K562 (cell line): ENCODE measurements around the gene XAB2. TPM values are rescaled to one million over a fixed set of nuclear protein-coding genes. Genes with fewer than 3 reads are reported as not detected.

Experiments
- CREB1 ChIP-seq, 2 experiments: sonication (generic) in 1 of 2; formaldehyde crosslinking in 1 of 2; IDR thresholded peaks; 2 replicates each; pipeline versions ENCODE4 v1.6.1 to v1.8.0; 2012 to 2022; ENCODE audit warnings: inconsistent platforms in 1 of 2, mild to moderate bottlenecking in 1 of 2, missing genetic modification reagents in 1 of 2, moderate library complexity in 1 of 2
- DIDO1 ChIP-seq: fragments of 450-650 bp; IDR thresholded peaks from 2 replicates; pipeline ENCODE4 v1.6.1; 2016; ENCODE audit warnings: low read depth, missing biosample characterization, missing genetic modification characterization
- EHMT2 ChIP-seq: fragments of 450-650 bp; IDR thresholded peaks from 2 replicates; pipeline ENCODE4 v1.6.1; 2018; ENCODE audit warnings: antibody characterized with exemption
- FOSL1 ChIP-seq: fragments of 200-800 bp; sonication (Bioruptor generic); conservative IDR thresholded peaks from 2 replicates; pipeline ENCODE4 v1.6.1; 2016; ENCODE audit warnings: missing genetic modification characterization, missing compliant biosample characterization
- GABPA ChIP-seq: fragments of 200-800 bp; sonication (Bioruptor generic); conservative IDR thresholded peaks from 2 replicates; pipeline ENCODE4 v1.6.1; 2016; ENCODE audit warnings: low read depth, missing genetic modification characterization, missing compliant biosample characterization
- HDAC1 ChIP-seq, 2 experiments: fragments of 450-650 bp; IDR thresholded peaks; 2 replicates each; pipeline ENCODE4 v1.6.1; 2016 to 2017; ENCODE audit warnings: inconsistent platforms in 1 of 2, mild to moderate bottlenecking in 1 of 2, moderate library complexity in 1 of 2
- MTA3 ChIP-seq: fragments of 450-650 bp; formaldehyde crosslinking; IDR thresholded peaks from 2 replicates; pipeline ENCODE4 v1.6.1; 2017; ENCODE audit warnings: mild to moderate bottlenecking, borderline replicate concordance
- PHF20 ChIP-seq: fragments of 450-650 bp; IDR thresholded peaks from 2 replicates; pipeline ENCODE4 v1.6.1; 2018; ENCODE audit not compliant: partially characterized antibody
- PML ChIP-seq: IDR thresholded peaks from 2 replicates; pipeline ENCODE4 v1.6.1; 2012; ENCODE audit warnings: low read length, inconsistent platforms
- POLR2B ChIP-seq: fragments of 450-650 bp; IDR thresholded peaks from 2 replicates; pipeline ENCODE4 v1.6.1; 2018; ENCODE audit warnings: low read depth; ENCODE audit not compliant: partially characterized antibody
- PTTG1 ChIP-seq: fragments of 450-650 bp; IDR thresholded peaks from 2 replicates; pipeline ENCODE4 v1.6.1; 2016; ENCODE audit warnings: low read depth, mild to moderate bottlenecking, missing genetic modification characterization, missing compliant biosample characterization
- RBM25 ChIP-seq: fragments of 200-400 bp; formaldehyde crosslinking; IDR thresholded peaks from 2 replicates; pipeline ENCODE4 v1.6.1; 2018; ENCODE audit warnings: low read length, low read depth, moderate library complexity; ENCODE audit not compliant: severe bottlenecking
- SAFB2 ChIP-seq: fragments of 200-400 bp; formaldehyde crosslinking; IDR thresholded peaks from 2 replicates; pipeline ENCODE4 v1.6.1; 2018; ENCODE audit warnings: borderline replicate concordance, low read length, low read depth, moderate library complexity; ENCODE audit not compliant: severe bottlenecking
- SMARCA4 ChIP-seq: fragments of 450-650 bp; IDR thresholded peaks from 2 replicates; pipeline ENCODE4 v1.6.1; 2016
- SP1 ChIP-seq: sonication (generic); formaldehyde crosslinking; IDR thresholded peaks from 2 replicates; pipeline ENCODE4 v1.8.1; 2022; ENCODE audit warnings: mild to moderate bottlenecking, missing genetic modification reagents
- ZBTB1 ChIP-seq: sonication (generic); formaldehyde crosslinking; IDR thresholded peaks from 2 replicates; pipeline ENCODE4 v1.8.1; 2023; ENCODE audit warnings: missing genetic modification reagents, low read depth, mild to moderate bottlenecking, borderline replicate concordance
- ZFX ChIP-seq: sonication (generic); formaldehyde crosslinking; IDR thresholded peaks from 2 replicates; pipeline ENCODE4 v1.8.0; 2022; ENCODE audit warnings: mild to moderate bottlenecking, missing genetic modification reagents, moderate library complexity
- polyA plus RNA-seq, 8 experiments: library from polyadenylated mRNA; depleted of rRNA in 4 of 8; stranded (reverse) in 5 of 8; unstranded in 3 of 8; fragments of >200 nt; fragmentation: Nextera tagmentation in 2 of 8; fragmentation: Illumina TruSeq in 1 of 8; extraction: Ambion mirVana in 2 of 8; extraction: Trizol in 1 of 8; gene quantifications; 2 replicates each; pipeline versions ENCODE4 v1.2.1 to v1.2.3, GENCODE V29; 2011 to 2014; ENCODE audit warnings: inconsistent platforms in 1 of 8, missing spikeins in 1 of 8
- total RNA-seq, 7 experiments: library from RNA; depleted of rRNA in 6 of 7; stranded (reverse); fragments of >200 nt in 6 of 7; fragmentation: Illumina TruSeq in 2 of 7; extraction: Trizol in 2 of 7; gene quantifications; 2 replicates each; pipeline versions ENCODE4 v1.2.1 to v1.2.3, GENCODE V29; 2011 to 2021; ENCODE audit warnings: low replicate concordance in 1 of 7
- TF ChIP-seq, protein P1 (sequence below), 2 experiments: IDR thresholded peaks; 2 replicates each; pipeline ENCODE4 v1.6.1; 2011; ENCODE audit warnings: borderline replicate concordance in 1 of 2, control low read depth in 1 of 2, low read depth in 1 of 2, low read length in 1 of 2, mild to moderate bottlenecking in 1 of 2, mixed read lengths in 1 of 2, moderate library complexity in 1 of 2; ENCODE audit not compliant: insufficient read depth in 1 of 2, insufficient read length in 1 of 2, poor library complexity in 1 of 2, severe bottlenecking in 1 of 2; ENCODE audit errors: extremely low read depth in 1 of 2
- TF ChIP-seq, protein P2 (sequence below): fragments of 450-650 bp; IDR thresholded peaks from 2 replicates; pipeline ENCODE4 v1.6.1; 2016
- TF ChIP-seq, protein P3 (sequence below), 2 experiments: fragments of 450-650 bp; conservative IDR thresholded peaks; 2 replicates each; pipeline ENCODE4 v1.6.1; 2017; ENCODE audit warnings: mild to moderate bottlenecking in 2 of 2, moderate library complexity in 2 of 2

The XAB2 gene
- total and polyA plus RNA-seq, 9 of the 15 experiments (the other 6 are each of a cell fraction or from before 2014, with no cell fraction given) = 0.21 to 58.3 (median 20.0) TPM

DNA sequence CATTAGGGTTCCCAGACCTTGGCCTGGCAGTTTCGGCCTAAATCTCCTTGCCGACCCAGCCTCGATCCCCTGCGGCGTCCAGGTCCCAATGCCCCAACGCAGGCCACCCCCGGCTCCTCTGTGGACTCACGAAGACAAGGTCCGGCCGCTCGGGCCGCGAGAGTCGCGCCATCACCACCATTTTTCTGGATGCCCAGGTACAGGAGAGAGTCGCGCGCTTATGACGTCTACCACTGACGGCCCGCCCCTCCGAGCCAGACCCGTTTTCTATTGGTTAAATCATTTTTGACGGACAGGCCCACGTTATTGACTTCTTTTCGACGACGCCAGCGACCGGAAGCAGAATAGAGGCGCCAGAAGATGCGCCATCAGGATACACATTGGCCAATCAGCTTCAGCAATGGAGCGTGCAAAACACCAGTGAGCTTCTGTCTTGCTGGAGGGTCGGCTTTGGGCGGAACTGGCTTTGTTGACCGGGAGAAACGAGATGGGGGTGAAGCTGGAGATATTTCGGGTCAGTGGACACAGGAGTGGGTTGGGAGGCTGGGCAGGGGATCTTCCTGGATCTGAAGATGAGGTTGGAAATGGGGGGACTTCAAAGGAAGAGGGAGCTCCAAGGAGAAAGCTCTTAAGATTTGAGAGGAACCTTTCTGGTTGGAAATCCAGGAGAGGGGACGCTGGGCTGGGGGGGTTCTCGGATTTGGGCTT lies at the start of gene XAB2, which contains the start of gene PET100 (continued):
- TF ChIP-seq HDAC1 (IDR thresholded peaks at IDR 0.05) (peak in 1 of 2 experiments; percentile 94; a peak in 2 of 4 replicates), SAFB2 (no peak), PML (peak; percentile 17; the same call in 1 of the 2 replicates), GABPA (tag) (peak; percentile 96), RBM25 (peak; percentile 93), MTA3 (peak; percentile 69; the same call in 1 of the 2 replicates), DIDO1 (peak; percentile 89), CREB1 (IDR thresholded peaks at IDR 0.05) (peak; percentile 97), CREB1 (CRISPR knock-in tag; IDR thresholded peaks at IDR 0.05) (peak; percentile 98), ZFX (CRISPR knock-in tag) (peak; percentile 94), EHMT2 (no peak), PHF20 (peak; percentile 98), FOSL1 (tag) (no peak), POLR2B (peak; percentile 64), ZBTB1 (CRISPR knock-in tag) (no peak), SP1 (CRISPR knock-in tag) (peak; percentile 84), SMARCA4 (no peak), PTTG1 (tag) (no peak)
- TF ChIP-seq, protein P1, sequence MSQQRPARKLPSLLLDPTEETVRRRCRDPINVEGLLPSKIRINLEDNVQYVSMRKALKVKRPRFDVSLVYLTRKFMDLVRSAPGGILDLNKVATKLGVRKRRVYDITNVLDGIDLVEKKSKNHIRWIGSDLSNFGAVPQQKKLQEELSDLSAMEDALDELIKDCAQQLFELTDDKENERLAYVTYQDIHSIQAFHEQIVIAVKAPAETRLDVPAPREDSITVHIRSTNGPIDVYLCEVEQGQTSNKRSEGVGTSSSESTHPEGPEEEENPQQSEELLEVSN (IDR thresholded peaks at IDR 0.05; ENCODE audit: borderline replicate concordance in 1 of 2, extremely low read depth in 1 of 2, insufficient read depth in 1 of 2, insufficient read length in 1 of 2, low read depth in 1 of 2, low read length in 1 of 2, poor library complexity in 1 of 2, severe bottlenecking in 1 of 2) = peak; percentile 59 to 72
- TF ChIP-seq, protein P2, sequence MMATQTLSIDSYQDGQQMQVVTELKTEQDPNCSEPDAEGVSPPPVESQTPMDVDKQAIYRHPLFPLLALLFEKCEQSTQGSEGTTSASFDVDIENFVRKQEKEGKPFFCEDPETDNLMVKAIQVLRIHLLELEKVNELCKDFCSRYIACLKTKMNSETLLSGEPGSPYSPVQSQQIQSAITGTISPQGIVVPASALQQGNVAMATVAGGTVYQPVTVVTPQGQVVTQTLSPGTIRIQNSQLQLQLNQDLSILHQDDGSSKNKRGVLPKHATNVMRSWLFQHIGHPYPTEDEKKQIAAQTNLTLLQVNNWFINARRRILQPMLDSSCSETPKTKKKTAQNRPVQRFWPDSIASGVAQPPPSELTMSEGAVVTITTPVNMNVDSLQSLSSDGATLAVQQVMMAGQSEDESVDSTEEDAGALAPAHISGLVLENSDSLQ = peak; percentile 100
- TF ChIP-seq, protein P3, sequence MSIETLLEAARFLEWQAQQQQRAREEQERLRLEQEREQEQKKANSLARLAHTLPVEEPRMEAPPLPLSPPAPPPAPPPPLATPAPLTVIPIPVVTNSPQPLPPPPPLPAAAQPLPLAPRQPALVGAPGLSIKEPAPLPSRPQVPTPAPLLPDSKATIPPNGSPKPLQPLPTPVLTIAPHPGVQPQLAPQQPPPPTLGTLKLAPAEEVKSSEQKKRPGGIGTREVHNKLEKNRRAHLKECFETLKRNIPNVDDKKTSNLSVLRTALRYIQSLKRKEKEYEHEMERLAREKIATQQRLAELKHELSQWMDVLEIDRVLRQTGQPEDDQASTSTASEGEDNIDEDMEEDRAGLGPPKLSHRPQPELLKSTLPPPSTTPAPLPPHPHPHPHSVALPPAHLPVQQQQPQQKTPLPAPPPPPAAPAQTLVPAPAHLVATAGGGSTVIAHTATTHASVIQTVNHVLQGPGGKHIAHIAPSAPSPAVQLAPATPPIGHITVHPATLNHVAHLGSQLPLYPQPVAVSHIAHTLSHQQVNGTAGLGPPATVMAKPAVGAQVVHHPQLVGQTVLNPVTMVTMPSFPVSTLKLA (conservative IDR thresholded peaks at IDR 0.05) = peak; percentile 88 to 96
